HepG2 (cell line): ENCODE measurements around the gene BEST2. TPM values are rescaled to one million over a fixed set of nuclear protein-coding genes. Genes with fewer than 3 reads are reported as not detected.

Experiments
- EP300 ChIP-seq, 3 experiments: sonication (generic) in 1 of 3; formaldehyde crosslinking in 1 of 3; IDR thresholded peaks; 2 replicates each; pipeline versions ENCODE4 v1.5.1 to v1.6.1; 2011 to 2020; ENCODE audit warnings: low read depth in 2 of 3, low read length in 2 of 3, borderline replicate concordance in 1 of 3, improper control_type of control experiment in 1 of 3, mild to moderate bottlenecking in 1 of 3, missing genetic modification reagents in 1 of 3, moderate library complexity in 1 of 3
- FOXO4 ChIP-seq: sonication (generic); formaldehyde crosslinking; conservative IDR thresholded peaks from 2 replicates; pipeline ENCODE4 v1.8.1; 2023; ENCODE audit warnings: missing genetic modification reagents
- FOXP4 ChIP-seq: sonication (generic); formaldehyde crosslinking; IDR thresholded peaks from 2 replicates; pipeline ENCODE4 v1.4.0; 2020; ENCODE audit warnings: missing genetic modification reagents
- TEAD2 ChIP-seq: sonication (generic); formaldehyde crosslinking; IDR thresholded peaks from 2 replicates; pipeline ENCODE4 v1.9.0; 2021; ENCODE audit warnings: missing genetic modification reagents
- ZBTB43 ChIP-seq: sonication (generic); formaldehyde crosslinking; conservative IDR thresholded peaks from 2 replicates; pipeline ENCODE4 v1.4.0; 2020; ENCODE audit warnings: missing genetic modification reagents
- ZNF335 ChIP-seq: sonication (generic); formaldehyde crosslinking; IDR thresholded peaks from 2 replicates; pipeline ENCODE4 v1.4.0; 2020; ENCODE audit warnings: missing genetic modification reagents
- ZNF407 ChIP-seq: sonication (generic); formaldehyde crosslinking; IDR thresholded peaks from one replicate; pipeline ENCODE4 v1.5.1; 2020; ENCODE audit warnings: mild to moderate bottlenecking, missing genetic modification reagents; ENCODE audit errors: not compliant biosample characterization
- ZNF562 ChIP-seq: sonication (generic); formaldehyde crosslinking; IDR thresholded peaks from 2 replicates; pipeline ENCODE4 v1.8.0; 2022; ENCODE audit warnings: missing genetic modification reagents, borderline replicate concordance
- polyA plus RNA-seq, 8 experiments: library from polyadenylated mRNA; depleted of rRNA in 3 of 8; stranded (reverse) in 7 of 8; unstranded in 1 of 8; fragments of >200 nt; fragmentation: Illumina TruSeq in 4 of 8; extraction: Trizol in 4 of 8; gene quantifications; 2 replicates each; pipeline versions ENCODE4 v1.2.1 to v1.2.3, GENCODE V29; 2011 to 2016; ENCODE audit warnings: low read depth in 4 of 8, missing spikeins in 1 of 8, mixed read lengths in 1 of 8; ENCODE audit not compliant: insufficient read depth in 1 of 8
- total RNA-seq, 5 experiments: library from RNA; depleted of rRNA; stranded (reverse); fragments of >200 nt; fragmentation: Illumina TruSeq; extraction: Trizol; gene quantifications; 2 replicates each; pipeline ENCODE4 v1.2.3, GENCODE V29; 2016; ENCODE audit warnings: low read depth in 1 of 5
- TF ChIP-seq, protein P1 (sequence below): IDR thresholded peaks from 2 replicates; pipeline ENCODE4 v1.6.1; 2016; ENCODE audit warnings: missing compliant biosample characterization, missing genetic modification reagents, borderline replicate concordance
- TF ChIP-seq, protein P2 (sequence below): sonication (generic); formaldehyde crosslinking; conservative IDR thresholded peaks from 2 replicates; pipeline ENCODE4 v1.8.0; 2022; ENCODE audit warnings: low read depth, missing genetic modification reagents

The BEST2 gene
- total and polyA plus RNA-seq, 2 of the 13 experiments (the other 11 are each of a cell fraction or from before 2014, with no cell fraction given): not detected

- TF ChIP-seq ZNF407 (CRISPR knock-in tag) (peak; percentile 40), FOXO4 (no peak), ZNF562 (no peak), ZNF335 (no peak), ZBTB43 (CRISPR knock-in tag) (no peak), TEAD2 (CRISPR knock-in tag) (no peak), EP300 (IDR thresholded peaks at IDR 0.05; ENCODE audit: low read depth in 2 of 2, low read length in 2 of 2) (no peak), EP300 (CRISPR knock-in tag; IDR thresholded peaks at IDR 0.05; ENCODE audit: borderline replicate concordance) (no peak; the same call in 1 of the 2 replicates), FOXP4 (CRISPR knock-in tag) (0 out of 2 replicates have a peak, but pooled peaks have one; percentile 8)
- TF ChIP-seq, protein P1, sequence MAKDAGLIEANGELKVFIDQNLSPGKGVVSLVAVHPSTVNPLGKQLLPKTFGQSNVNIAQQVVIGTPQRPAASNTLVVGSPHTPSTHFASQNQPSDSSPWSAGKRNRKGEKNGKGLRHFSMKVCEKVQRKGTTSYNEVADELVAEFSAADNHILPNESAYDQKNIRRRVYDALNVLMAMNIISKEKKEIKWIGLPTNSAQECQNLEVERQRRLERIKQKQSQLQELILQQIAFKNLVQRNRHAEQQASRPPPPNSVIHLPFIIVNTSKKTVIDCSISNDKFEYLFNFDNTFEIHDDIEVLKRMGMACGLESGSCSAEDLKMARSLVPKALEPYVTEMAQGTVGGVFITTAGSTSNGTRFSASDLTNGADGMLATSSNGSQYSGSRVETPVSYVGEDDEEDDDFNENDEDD: 0 out of 2 replicates have a peak, but pooled peaks have one; percentile 22
- TF ChIP-seq, protein P2, sequence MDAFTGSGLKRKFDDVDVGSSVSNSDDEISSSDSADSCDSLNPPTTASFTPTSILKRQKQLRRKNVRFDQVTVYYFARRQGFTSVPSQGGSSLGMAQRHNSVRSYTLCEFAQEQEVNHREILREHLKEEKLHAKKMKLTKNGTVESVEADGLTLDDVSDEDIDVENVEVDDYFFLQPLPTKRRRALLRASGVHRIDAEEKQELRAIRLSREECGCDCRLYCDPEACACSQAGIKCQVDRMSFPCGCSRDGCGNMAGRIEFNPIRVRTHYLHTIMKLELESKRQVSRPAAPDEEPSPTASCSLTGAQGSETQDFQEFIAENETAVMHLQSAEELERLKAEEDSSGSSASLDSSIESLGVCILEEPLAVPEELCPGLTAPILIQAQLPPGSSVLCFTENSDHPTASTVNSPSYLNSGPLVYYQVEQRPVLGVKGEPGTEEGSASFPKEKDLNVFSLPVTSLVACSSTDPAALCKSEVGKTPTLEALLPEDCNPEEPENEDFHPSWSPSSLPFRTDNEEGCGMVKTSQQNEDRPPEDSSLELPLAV (CRISPR knock-in tag): no peak
Measured at GRCh38 chr19:12757544-12758274, 6.1 kb downstream of the BEST2 start (continued).
